ENCODE results near the gene CFAP43.

DNA sequence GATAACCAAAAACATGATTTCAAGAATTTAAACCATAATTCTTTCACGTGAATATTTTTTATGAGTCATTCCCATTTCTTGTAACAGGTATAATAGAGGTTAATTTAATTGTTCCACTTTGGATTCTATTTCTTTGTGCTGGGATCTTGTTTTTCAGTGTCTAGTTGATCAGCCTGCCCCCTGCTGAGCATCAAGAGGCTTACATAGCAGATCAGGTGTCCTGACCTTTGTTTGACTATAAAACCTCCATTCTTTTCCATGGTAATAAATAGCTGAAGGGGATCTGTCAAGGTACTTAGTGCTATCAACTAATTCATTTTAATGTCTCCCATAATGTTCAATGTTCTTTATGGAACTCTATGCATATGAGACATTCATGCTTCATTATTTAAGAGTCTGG, 151.4 kb downstream of the CFAP43 start:
- TF ChIP-seq, protein P1, sequence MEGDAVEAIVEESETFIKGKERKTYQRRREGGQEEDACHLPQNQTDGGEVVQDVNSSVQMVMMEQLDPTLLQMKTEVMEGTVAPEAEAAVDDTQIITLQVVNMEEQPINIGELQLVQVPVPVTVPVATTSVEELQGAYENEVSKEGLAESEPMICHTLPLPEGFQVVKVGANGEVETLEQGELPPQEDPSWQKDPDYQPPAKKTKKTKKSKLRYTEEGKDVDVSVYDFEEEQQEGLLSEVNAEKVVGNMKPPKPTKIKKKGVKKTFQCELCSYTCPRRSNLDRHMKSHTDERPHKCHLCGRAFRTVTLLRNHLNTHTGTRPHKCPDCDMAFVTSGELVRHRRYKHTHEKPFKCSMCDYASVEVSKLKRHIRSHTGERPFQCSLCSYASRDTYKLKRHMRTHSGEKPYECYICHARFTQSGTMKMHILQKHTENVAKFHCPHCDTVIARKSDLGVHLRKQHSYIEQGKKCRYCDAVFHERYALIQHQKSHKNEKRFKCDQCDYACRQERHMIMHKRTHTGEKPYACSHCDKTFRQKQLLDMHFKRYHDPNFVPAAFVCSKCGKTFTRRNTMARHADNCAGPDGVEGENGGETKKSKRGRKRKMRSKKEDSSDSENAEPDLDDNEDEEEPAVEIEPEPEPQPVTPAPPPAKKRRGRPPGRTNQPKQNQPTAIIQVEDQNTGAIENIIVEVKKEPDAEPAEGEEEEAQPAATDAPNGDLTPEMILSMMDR (conservative IDR thresholded peaks at IDR 0.05; ENCODE audit: low read depth in 2 of 2) = peak; percentile 37 to 46
- TF ChIP-seq POLR2AphosphoS5 (IDR thresholded peaks at IDR 0.05; ENCODE audit: low read depth) = no peak
- TF ChIP-seq EZH2 (IDR thresholded peaks at IDR 0.05; ENCODE audit: low read depth, unreplicated experiment) = no peak
- TF ChIP-seq, protein P2, sequence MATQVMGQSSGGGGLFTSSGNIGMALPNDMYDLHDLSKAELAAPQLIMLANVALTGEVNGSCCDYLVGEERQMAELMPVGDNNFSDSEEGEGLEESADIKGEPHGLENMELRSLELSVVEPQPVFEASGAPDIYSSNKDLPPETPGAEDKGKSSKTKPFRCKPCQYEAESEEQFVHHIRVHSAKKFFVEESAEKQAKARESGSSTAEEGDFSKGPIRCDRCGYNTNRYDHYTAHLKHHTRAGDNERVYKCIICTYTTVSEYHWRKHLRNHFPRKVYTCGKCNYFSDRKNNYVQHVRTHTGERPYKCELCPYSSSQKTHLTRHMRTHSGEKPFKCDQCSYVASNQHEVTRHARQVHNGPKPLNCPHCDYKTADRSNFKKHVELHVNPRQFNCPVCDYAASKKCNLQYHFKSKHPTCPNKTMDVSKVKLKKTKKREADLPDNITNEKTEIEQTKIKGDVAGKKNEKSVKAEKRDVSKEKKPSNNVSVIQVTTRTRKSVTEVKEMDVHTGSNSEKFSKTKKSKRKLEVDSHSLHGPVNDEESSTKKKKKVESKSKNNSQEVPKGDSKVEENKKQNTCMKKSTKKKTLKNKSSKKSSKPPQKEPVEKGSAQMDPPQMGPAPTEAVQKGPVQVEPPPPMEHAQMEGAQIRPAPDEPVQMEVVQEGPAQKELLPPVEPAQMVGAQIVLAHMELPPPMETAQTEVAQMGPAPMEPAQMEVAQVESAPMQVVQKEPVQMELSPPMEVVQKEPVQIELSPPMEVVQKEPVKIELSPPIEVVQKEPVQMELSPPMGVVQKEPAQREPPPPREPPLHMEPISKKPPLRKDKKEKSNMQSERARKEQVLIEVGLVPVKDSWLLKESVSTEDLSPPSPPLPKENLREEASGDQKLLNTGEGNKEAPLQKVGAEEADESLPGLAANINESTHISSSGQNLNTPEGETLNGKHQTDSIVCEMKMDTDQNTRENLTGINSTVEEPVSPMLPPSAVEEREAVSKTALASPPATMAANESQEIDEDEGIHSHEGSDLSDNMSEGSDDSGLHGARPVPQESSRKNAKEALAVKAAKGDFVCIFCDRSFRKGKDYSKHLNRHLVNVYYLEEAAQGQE (IDR thresholded peaks at IDR 0.05; ENCODE audit: unreplicated experiment) = no peak
- TF ChIP-seq CREB1 (CRISPR knock-in tag; IDR thresholded peaks at IDR 0.05; ENCODE audit: low read depth) = no peak
- TF ChIP-seq NANOG (IDR thresholded peaks at IDR 0.05; ENCODE audit: borderline replicate concordance) = no peak

All from GM23338 (cell line).